ENCODE data around the gene S100A8.

S100A8 gene

DNA sequence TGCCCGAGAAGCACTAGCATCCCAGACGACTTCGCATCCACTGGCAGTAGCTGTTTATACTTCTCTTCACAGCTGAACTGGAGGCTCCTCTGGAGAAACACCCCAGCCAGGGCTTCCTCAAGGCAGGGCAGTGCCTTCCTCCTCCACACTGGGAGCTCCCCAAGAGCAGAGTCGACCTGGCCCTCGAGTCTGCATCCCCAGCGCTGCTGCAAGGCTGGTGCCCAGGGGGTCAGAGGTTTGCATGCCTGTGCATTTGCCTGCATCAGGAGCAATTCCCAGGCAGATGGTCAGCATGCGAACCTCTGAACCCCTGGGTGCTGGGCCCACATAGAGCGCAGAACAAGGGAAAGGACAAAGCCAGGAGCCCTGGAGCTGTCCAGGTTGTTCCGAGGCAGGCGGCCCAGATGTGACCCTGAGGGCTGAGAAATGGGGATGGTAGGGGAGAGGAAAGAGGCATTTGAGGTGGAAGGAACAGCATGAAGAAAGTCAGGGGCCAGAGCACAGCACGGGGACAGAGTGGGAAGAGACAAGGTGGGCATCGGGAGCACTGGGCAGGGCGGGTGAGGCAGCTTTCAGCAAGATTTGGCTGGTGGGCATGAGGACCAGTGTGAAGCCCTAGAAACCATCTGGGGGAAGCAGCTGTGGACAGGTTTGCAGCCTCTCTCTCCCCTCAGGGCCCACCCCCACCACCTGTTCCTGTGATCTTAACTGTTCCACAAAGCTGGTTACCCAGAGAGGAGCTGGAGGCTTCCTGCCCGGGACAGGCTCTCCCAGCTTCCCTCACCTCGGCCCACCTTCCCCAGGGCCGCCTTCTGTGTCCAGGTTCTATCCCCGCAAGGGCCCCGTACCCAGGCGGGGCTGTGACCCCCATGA, 6.4 kb upstream of the S100A8 start:
- no peak overlapping the region for H3K4me3 ChIP-seq (ENCODE audit: control insufficient read depth, low read depth, low read length)
- TF ChIP-seq CTCF (conservative IDR thresholded peaks at IDR 0.05; ENCODE audit: control insufficient read depth, insufficient read depth, low read depth, low read length) = no peak
- no peak for DNase-seq (ENCODE audit: low read depth)

DNA sequence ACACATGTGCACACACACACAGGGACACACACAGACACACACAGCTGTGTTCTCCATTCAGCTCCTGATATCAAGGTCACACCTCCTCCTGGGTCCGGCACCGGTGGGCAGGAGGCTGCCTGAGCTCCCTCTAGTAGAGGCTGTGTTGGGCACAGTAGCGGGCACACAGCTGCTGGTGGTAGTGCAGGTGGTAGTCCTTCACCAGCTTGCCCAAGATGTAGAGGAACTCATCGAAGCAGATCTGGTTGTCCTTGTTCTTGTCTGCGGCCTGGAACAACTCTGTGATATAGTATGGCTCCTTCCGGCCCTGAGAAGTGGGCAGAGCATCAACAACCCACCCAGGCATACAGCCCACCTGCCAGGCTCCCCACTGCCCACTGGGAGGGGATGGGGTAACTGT, 5.6 kb upstream of the S100A8 start:
- TF ChIP-seq CTCF (conservative IDR thresholded peaks at IDR 0.05; ENCODE audit: control insufficient read depth, insufficient read depth, low read depth, low read length) = no peak
- no peak overlapping the region for H3K4me3 ChIP-seq (ENCODE audit: control insufficient read depth, low read depth, low read length)
- DNase-seq (ENCODE audit: low read depth) = no peak

DNA sequence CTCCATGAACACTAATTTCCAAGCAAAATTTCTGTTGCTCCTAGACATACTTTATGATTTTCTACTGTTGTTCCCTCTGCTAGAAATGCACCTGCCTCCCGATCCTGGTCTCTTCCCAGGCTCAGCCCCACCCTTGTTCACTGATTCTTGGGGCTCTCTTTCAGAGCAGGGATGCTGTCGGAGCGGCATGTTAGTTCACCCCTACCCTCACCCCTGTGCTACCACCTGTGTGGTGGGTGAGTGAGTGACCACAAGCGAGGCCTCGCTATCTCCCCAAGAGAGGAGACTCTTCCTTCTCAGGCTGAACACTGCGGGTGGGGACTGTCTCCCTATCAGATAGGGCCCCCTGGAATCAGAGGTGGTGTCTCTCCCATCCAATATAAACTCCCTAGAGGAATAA, 4.9 kb upstream of the S100A8 start:
- no peak for DNase-seq (ENCODE audit: low read depth)
- no peak for TF ChIP-seq CTCF (conservative IDR thresholded peaks at IDR 0.05; ENCODE audit: control insufficient read depth, insufficient read depth, low read depth, low read length)
- no peak overlapping the region for H3K4me3 ChIP-seq (ENCODE audit: control insufficient read depth, low read depth, low read length)

- H3K4me3 ChIP-seq (ENCODE audit: control insufficient read depth, low read depth, low read length) = no peak overlapping the region
- peak; percentile 32 for DNase-seq (ENCODE audit: low read depth)
- TF ChIP-seq CTCF (conservative IDR thresholded peaks at IDR 0.05; ENCODE audit: control insufficient read depth, insufficient read depth, low read depth, low read length) = no peak
Measured at GRCh38 chr1:153395136-153395685, 4.3 kb upstream of the S100A8 start.

DNA sequence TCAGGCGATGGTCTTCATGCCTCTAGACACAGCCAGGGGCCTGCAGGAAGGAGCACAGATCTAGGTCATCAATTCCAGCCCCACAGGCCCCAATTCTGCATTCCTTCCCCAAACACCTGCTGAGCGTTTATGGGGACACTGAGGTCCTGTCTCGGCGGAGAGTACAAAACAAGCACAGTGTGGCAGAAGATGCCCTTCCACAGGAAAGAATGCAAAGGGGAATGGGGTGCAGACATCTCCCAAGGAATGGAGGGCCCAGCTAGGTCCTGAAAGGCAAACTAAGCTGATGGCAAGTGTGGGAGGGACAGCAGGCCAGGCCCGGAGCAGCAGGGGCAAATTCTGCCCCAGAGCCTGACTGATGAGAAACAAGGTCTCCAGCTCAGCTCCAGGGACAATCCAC, 3.5 kb upstream of the S100A8 start:
- DNase-seq (ENCODE audit: low read depth) = no peak
- no peak overlapping the region for H3K4me3 ChIP-seq (ENCODE audit: control insufficient read depth, low read depth, low read length)
- TF ChIP-seq CTCF (conservative IDR thresholded peaks at IDR 0.05; ENCODE audit: control insufficient read depth, insufficient read depth, low read depth, low read length) = no peak

DNA sequence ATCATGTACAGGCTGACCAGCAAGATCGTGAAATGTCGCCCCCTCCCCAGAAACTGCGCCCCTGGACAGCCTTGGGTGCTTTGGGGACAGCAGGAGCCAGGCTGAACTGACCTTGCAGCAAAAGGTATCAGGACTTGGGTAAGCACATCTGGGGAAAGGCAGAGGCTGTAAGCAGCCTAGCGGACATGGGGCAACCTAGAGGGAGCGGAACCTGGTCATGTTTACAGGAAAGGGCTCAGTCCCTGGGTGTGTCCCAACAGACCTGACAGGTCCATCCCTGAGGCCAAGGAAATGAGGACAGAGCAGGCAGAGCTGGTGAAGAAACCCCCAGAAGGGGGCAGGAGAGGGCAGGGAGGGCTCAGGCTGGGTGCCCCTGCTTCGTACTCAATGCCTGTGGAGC, 3.1 kb upstream of the S100A8 start:
- TF ChIP-seq CTCF (conservative IDR thresholded peaks at IDR 0.05; ENCODE audit: control insufficient read depth, insufficient read depth, low read depth, low read length) = no peak
- no peak for DNase-seq (ENCODE audit: low read depth)
- no peak overlapping the region for H3K4me3 ChIP-seq (ENCODE audit: control insufficient read depth, low read depth, low read length)
